HuH-7.5 (cell line): ENCODE results near the gene NRM.
"Not testable (repeated sequence)": the region's sequence is repeated elsewhere in the genome, so short reads cannot be mapped to it uniquely, and the experiment has no call there.

Experiments used
- DNase-seq: peaks from one replicate; pipeline ENCODE4 v3.0.0; 2011; ENCODE audit warnings: low spot score

Gene NRM

DNA sequence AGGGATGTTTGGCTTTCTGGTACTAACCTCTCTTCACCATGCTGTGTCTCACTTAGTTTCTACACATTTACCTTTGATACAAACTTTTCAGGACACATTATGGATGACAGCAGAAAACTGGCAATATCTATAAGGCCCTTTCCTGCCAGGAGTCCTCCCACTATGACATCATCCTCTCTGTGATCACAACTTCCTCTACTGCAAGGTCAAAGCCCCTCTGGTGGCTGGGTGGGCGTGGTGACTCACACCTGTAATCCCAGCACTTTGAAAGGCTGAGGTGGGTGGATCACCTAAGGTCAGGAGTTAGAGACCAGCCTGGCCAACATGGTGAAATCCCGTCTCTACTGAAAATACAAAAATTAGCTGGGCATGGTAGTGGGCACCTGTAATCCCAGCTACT is 24.5 kb downstream of the NRM start:
- DNase-seq, result not testable (repeated sequence)

DNA sequence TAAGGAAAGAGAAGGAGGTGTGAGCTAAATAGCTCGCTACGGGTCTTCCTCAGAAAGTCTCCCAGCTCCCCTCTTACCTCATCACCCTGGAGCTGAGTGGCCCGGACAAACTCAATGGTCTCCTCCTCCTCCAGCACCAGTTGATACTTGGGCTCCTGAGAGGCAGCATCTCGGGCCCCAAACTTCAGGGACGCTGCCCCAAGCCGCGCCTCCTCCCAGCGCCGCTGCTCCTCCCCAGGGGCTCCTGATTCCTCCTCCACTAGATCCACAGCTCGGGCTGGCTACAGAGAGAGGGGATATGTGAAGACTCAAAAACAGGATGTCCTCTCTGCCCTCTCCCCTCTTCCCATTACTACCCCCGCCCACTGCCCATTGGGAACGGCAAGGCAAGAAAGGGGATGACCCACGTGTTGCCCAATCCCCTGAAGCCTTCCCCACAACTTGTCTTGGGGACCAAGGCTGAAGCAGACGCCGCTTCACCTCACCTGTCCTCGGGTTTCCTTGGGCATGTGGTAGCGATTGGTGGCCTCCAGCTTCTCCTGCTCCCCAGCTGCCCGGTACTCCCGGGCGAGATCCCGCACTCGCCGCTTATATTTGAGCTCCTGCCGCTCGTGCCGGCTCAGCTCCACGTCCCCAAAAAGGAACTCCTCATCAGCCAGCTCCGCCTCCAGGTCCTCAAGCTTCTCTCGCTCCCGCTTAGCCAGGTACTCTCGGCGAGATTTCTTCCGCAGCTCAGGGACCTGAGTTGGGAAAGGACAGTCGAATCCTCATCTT is 25.6 kb downstream of the NRM start:
- no peak for DNase-seq

DNA sequence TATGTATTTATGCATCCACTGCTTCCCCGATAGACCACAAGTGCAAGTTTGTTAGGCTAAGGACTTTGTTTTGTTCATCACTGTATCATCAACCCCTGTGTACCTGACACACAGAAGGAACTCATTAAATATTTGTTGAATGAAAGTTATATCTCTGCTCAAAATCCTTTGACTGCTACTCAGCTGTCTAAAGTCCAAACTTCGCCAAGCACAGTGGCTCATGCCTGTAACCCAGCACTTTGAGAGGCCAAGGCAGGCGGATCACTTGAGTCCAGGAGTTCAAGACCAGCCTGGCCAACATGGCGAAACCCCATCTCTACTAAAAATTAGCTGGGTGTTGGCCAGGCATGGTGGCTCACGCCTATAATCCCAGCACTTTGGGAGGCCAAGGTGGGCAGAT is 32.9 kb downstream of the NRM start:
- not testable (repeated sequence) for DNase-seq

DNA sequence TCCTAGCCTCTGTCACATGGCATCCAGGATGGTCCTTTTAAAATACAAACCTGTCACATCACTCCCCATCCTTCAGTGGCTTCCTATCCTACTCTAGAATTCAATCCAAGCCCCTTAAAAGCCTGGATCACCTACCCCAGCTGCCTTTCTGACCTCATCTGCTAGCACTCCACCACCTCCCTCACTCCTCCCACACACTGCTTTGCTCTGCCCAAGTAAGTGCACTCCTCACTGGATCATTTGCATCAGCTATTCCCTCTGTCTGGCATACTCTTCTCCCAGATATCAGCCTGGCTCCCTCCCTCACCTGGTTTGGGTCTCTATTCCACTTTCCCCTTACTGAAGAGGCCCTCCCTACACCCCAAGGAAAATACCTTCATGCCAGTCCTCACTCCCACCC is 33.3 kb downstream of the NRM start:
- DNase-seq, result no peak

DNA sequence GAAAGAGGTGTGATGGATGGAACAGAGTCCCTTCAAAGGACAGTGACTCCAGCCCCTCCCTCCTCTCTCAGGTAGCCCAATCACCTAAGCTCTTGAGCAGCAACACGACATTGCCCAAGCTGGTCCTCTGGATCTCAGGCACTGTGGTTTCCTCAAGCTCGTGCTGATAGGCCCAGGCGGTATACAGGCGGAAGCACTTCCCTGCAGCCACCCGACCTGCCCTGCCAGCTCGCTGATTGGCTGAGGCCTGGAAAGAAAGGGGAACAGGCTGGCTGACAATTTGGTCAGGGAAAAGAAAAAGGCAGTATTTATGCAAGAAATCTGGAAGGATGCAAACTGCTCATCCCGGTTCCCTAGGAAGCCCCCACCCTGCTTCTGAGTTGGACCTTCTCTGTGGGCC is 34.3 kb downstream of the NRM start:
- DNase-seq, result no peak

DNA sequence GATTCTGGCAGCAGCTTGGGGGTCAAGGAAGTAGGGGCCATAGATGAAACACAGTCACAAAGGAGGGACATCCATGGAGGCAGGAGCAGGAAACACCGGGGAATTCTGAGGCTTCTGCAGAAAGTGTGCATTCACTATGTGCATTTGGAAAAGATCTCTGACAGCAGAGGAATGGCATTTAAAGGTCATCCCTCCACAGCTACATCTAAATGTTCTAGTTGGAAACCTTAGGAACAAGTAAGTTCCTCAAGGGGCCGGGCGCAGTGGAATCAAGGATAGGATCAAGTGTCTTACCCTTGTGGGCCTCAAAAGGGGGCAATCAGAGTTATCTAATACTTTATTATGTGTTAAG is 35.1 kb downstream of the NRM start:
- DNase-seq, result no peak

DNA sequence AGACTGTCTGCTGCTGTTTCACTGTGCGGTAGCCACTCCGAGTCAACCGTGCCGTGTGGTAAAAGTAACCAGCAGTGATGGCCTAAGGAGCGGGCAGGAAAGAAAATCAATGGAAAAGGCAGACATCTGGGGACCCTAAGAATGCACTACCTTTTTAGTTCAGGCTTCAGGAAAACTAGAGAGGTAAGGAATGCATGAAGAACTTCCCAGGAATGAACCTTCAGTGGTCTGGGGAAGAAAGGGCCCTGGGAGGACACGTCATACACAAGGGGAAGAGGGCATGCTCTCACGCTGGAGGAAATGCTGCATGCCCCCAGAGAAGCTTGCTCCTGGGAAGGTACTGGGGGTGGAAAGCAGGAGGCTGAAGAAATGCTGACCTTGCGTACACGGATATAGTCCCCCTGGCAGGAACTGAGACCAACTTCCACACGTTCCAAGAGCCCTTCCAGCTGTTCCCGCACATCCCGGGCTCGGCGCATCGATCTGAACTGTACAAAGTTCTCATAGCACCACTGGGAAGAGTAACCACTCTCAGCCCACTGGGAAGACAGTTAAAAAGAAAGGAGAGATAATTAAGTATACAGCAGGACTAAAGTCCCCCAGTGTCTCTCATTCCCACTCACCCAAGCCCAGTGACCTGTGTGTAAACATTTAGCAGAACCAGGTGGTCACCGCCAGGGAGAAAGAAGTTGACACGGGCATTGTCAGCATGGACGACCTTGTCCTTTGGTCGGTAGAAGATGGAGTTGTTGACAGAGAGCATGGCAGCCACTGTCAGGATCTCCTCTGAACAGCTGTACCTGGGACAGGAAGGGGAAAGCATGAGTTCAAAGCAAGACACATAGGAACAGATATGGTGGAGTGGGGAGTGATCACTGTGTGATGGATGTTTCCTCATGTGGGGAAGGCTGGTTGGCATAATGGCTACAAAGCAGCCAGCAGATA is 35.7 kb downstream of the NRM start:
- no peak for DNase-seq

DNA sequence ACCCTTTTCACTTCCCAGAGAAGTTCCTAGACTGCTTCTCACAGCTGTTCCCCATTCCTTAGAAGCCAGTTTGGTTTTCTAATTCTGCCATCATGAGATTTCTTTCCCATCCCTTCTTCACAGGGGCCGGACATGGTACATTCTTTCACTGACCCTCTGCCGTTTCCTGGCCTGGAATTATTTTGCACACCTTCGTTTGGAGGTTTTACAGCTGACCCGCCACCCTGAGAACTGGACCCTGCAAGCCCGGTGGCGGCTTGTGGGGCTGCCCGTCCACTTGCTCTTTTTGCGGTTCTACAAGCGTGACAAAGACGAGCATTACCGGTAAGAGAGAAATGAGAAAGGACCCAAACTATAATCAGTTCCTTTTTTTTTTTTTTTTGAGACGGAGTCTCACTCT is 39.6 kb downstream of the NRM start:
- DNase-seq, result no peak

DNA sequence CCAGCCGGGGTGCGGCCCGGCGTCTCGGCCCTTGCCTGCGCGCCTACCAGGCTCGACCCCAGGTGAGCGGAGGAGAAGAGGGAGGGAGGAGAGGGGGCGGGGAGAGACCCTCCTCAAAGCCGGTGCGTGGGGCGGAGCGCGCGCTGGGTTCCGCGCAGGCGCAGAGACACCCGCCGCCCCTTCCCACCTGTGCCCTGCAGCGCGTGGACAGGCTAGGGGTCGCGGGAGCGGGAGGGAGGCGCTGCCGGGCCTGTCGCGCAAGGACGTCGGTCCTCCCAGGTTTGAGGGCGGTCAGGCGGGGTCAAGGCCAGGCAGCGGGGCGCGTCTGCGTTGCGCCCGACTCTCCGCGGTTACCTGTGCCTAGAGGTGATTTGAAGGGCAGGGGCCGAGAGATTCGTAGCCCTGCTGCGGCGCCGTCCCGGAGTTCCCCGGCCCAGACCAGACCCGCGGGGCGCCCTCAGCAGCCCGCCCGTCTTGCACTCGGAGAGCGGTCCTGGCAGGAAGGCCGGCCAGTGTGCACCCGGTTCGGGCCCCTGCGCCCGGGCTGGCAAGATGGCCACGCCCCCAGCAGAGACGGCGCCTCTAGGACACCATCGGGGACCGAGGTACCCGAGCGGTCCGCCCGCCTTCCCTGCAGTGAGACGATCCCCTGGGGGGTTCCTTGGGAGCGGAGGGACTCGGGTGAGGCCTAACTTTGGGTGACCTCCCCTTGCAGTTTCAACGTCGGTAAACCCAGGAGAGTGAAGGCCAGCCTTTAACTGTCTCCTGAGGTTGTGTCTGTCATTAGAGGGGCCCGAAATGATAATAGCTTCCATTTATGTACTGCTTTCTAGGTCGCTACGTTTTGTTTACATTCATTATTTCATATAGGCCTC is 43.3 kb downstream of the NRM start:
- peak; percentile 78 for DNase-seq

DNA sequence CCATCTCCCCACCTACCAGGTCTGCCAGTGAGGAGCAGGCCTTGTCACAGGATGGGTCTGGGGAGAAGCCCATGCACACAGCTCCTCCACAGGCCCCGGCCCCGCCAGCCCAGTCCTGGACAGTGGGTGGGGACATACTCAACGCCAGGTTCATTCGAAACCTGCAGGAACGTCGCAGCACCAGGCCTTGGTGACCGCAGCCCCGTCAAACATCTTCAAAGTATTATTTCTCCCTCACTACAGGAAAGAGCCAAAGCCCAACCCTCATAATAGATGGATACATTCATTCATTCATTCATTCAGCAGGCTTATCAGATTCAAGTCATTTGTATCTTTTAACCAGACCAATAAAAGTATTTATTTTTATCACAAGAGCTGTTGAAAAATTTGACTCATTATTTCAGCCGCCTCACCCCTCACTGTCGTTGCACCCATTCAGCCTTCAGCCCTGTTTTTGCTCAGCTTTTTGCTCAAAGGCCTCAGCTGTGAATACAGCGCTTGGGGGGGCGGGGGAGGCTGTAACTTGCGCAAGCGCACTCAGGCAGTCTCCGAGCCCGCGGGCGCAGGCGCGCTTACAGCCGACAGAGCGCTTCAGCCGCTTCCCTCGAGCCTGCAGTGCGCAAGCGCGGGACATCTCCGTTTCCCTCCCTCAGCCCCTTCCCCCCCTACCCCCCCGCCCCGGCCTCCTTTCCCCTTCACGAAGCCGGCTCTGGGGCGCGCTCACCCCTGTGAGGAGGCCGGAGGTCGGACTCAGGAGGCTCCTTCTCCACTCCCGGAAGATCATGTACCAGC is 44.1 kb downstream of the NRM start, which contains the start of gene C6orf136:
TSS of gene C6orf136 (plus strand) at position 684 of the 792 bp plus-strand sequence. CDS start at position 783, 99 bp downstream.
- DNase-seq, result peak; percentile 89

DNA sequence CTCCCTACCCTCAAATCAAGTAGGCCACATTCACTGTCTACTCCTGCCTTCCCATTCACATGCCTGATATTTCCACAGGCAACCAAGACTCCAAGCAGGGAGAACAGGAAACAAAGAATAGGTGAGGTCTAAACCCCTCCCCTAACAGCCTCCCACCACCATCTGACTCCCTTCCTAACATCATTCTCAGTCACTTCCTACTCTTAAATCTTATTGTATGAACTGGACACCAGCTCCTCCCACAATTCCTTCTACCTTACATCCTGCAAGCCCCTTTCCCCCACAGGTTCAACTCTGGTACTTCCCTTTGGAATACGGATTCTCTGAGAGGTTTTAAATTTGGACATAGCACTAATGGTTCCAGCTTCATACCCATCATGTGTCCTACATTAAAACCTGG is 44.8 kb downstream of the NRM start:
- DNase-seq, result no peak

DNA sequence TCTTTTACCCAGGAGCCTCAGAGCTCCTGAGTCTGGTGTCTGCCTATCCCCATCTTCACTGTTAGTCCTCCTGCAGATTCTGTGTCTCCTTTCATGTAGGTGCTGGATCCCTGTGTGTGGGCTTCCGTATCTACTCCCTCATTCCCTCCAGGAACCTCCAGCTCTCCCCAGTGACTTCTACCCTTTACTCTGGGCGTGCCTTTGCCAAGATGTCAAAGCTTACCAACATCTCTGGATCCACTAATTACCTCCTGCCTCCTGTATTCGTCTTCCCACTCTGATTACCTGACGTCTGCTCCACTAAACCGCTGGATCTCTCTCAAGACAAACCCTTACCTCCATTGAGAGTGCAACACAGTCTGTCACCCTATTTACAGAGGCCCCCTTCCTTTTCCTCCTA is 46.0 kb downstream of the NRM start:
- DNase-seq, result no peak

DNA sequence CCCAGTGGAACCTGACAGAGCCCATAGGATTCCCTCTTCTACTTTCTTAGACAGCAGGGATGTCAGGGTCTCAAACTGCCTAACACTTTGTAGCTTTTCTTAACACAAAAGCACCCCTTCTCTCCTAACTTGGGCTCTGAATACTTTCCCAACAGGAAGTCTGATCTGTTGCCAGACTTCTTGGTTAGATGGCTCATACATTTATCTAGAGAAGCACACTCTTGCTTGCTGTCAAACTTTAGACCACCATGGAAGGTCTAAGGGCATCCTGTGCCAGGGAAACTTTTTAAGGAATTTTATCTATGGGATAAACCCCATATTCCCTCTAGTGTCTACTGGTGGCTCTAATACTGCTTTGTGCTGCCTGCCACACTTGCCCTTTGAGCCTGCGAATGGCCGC is 47.1 kb downstream of the NRM start:
- DNase-seq, result no peak

DNA sequence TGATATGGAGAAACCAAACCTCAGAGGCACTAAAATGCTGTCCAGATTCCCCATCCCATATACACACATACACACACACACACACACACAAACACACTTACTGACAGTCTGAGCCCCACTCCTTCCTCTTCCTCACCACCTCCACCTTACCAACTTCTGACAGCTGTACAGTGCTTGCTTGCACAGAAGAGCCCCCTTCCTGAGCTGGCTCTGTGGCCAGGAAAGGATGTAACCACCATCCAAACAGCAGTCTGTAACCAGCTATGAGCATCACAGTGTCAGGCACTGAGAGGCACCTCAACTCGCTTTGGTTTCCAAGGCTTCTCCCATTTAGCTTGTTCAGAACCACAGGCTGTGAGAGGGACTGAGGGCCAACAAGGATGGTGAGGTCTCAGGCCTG is 49.7 kb downstream of the NRM start:
- DNase-seq, result no peak

DNA sequence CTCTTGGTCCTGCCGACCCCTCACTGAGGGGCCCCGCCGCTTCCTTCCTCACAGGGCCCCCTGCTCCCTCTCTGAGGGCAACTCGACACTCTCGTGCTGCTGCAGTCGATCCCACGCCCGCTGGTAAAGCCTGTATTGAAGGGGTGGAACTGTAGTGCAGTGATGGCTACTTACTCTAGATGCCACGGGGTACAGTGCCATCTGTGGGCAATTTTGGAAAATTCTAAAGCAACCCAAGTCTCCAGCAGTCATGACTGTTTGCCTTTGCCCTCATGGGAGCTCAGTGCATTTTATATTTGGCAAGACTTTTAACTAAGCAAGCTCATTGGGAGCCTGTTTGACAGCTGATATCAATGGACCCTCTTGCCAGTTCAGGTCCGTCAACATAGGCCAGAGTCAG is 50.3 kb downstream of the NRM start:
- no peak for DNase-seq
